HG03565 (cell line): ENCODE data around the gene PTPN13.

Source experiments
- ATAC-seq: cut with Tn5 transposase; IDR thresholded peaks from one replicate; pipeline ENCODE4 v1.9.1; 2021; ENCODE audit warnings: mild to moderate bottlenecking, moderate library complexity; ENCODE audit not compliant: unreplicated experiment

PTPN13 gene

DNA sequence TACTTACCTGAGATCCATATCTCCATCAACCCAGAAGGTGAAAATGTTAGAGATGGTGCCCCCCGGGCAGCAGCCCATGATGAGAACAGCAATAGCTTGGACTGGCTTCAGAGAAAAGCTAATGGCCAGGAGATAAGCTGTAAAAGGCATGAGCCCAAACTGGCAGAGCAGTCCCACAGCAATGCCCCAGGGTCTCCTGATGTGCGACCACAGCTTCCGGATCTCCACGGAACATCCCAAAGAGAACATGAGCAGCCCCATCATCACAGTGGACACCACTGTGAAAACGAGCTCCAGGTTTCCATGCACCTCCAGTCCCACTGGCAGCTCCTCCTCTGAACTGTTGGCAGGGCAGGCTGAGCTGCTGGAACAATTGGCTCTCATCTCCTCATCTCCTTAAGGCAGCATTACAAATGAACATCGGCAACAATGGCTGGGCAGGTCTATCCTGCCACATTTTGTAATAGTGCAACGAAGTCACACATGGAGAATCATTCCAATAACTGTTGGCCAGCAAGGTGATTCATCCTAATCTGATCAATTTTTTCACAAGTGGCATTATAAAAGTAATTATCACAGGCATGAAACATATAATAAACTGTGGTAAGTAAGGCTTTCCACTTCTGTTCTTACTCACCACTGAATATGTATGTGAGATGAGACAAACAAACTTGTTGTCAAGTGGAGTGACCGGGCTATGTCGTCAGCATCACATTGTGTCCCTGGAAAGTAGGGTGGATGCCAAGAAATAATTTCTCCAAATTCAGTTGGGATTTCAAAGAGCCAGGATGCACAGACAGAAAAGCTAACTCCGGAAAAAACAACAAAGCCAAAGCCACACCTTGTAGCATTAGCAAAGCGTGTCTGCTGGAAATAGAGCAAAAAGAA, 254.9 kb downstream of the PTPN13 start, which contains the start of gene SLC10A6:
Gene SLC10A6 (minus strand): TSS at position 653 of the 888 bp plus-strand sequence. CDS start 269 bp downstream, at position 384.
- ATAC-seq: no peak

DNA sequence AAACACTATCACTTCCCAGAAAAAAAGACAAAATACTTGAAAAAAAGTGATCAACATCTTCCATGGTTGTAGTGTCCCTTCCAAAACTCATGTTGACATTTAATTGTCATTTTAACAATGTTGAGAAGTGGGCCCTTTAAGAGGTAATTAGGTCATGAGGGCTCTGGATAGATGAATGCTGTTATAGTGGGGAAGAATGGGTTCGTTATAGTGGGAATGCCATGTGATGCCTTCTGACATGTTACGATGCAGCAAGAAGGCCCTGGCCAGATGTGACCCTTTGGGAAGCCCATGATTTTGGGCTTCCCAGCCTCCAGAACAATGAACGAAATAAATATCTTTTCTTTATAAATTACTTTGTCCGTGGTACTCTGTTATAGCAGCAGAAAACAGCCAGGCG, 259.1 kb downstream of the PTPN13 start:
- ATAC-seq: no peak

DNA sequence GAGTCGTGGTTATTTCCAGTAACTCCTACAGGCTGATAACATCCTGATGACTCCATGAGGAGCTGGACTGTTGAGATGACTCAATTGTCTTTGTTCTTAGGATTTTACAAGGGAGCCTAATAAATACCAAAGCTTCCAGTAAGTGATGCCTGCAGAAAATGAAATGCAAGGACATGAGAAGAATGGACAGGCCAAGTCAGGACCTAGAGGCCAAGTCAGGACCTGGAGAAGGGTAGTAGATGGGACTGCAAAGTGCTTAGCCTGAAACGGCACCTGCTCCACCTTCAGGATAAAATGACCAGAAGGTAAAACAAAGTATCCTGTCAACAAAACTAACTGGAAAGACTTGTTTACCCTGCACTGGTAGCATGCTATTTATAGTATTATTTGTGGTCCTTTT, 261.5 kb downstream of the PTPN13 start:
- ATAC-seq: no peak

GRCh38 chr4:86856896-86857295, 262.8 kb downstream of the PTPN13 start:
- no peak for ATAC-seq

DNA sequence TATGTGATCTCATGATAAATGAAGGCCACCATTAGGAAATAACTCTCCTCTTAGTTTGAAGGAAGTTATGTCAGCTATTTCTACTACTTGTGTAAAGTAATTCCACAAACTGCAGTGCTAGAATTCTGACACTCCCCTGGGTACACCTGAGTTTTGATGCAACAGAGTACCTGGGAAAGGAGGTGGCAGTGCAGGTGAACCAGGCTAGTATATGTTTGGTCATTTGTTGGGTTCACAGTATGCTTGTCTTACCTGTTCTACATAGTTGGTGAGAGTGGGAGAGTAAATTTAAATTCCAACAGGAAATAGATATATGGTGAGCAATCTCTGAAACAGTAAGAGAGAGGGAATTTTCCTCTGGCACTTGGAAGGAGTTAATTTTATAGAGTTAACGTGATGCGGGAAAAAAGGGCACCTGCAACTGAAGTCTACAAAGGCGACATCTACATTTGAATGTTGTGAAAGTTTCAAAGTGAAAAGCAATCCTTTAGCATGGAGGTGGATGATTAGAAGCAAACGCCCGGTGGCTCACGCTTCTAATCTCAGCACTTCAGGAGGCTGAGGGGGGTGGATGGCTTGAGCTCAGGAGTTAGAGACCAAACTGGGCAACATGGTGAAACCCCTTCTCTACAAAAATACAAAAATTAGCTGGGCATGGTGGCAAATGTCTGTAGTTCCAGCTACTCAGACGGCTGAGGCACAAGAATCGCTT, 263.4 kb downstream of the PTPN13 start:
- ATAC-seq: no peak
